Measurements from ENCODE around the gene NPR1. TPM values are rescaled to one million over a fixed set of nuclear protein-coding genes. Genes with fewer than 3 reads are reported as not detected.

NPR1 gene
- total RNA-seq, 1 donor from 2014 or later = 10.4 TPM

DNA sequence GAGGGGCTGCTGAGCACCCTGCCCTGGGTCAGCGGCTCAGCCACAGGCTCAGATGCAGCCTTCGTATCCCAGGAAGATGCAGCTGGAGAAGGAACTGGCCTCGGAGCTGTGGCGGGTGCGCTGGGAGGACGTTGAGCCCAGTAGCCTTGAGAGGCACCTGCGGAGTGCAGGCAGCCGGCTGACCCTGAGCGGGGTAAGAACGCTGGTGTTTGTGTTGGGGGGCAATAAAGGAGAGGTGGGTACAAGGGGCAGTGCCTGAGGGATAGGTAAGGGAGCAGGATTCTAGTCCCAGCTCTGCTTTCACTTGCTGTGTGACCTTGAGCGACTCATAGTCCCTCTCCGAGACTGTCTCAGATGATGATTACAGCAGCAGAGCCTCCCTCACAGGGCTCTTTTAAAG lies 6.4 kb downstream of the NPR1 start:
- Histone ChIP-seq H3K9me3 (replicated peaks) (no peaks in the 10 kb centered on the region), H3K4me1 (peaks cover 9% of the 10 kb centered on the region), H3K4me3 (no peak overlapping the region), H3K27me3 (ENCODE audit: low read depth) (peaks cover under 1% of the 10 kb centered on the region), H3K36me3 (peaks cover 12% of the 10 kb centered on the region), H3K27ac (replicated peaks) (no peak overlapping the region)
- TF ChIP-seq, protein P1, sequence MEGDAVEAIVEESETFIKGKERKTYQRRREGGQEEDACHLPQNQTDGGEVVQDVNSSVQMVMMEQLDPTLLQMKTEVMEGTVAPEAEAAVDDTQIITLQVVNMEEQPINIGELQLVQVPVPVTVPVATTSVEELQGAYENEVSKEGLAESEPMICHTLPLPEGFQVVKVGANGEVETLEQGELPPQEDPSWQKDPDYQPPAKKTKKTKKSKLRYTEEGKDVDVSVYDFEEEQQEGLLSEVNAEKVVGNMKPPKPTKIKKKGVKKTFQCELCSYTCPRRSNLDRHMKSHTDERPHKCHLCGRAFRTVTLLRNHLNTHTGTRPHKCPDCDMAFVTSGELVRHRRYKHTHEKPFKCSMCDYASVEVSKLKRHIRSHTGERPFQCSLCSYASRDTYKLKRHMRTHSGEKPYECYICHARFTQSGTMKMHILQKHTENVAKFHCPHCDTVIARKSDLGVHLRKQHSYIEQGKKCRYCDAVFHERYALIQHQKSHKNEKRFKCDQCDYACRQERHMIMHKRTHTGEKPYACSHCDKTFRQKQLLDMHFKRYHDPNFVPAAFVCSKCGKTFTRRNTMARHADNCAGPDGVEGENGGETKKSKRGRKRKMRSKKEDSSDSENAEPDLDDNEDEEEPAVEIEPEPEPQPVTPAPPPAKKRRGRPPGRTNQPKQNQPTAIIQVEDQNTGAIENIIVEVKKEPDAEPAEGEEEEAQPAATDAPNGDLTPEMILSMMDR (IDR thresholded peaks at IDR 0.05; ENCODE audit: borderline replicate concordance) = no peak
- intact Hi-C loops (cut with micrococcal nuclease) = no loop called here
- DNase-seq = no peak

- Histone ChIP-seq H3K27me3 (ENCODE audit: low read depth) (no peaks in the 10 kb centered on the region), H3K36me3 (peaks cover 12% of the 10 kb centered on the region), H3K4me3 (no peak overlapping the region), H3K4me1 (peaks cover 5% of the 10 kb centered on the region), H3K27ac (replicated peaks) (no peak overlapping the region), H3K9me3 (replicated peaks) (no peaks in the 10 kb centered on the region)
- TF ChIP-seq, protein P1 (IDR thresholded peaks at IDR 0.05; ENCODE audit: borderline replicate concordance) = no peak
- DNase-seq = no peak
- intact Hi-C loops (cut with micrococcal nuclease) = no loop called here
Measured at GRCh38 chr1:153685544-153686340, 7.3 kb downstream of the NPR1 start.

- H3K36me3 ChIP-seq = peaks cover 12% of the 10 kb centered on the region
- H3K4me3 ChIP-seq = no peak overlapping the region
- no peaks in the 10 kb centered on the region for H3K27me3 ChIP-seq (ENCODE audit: low read depth)
- TF ChIP-seq, protein P1 (IDR thresholded peaks at IDR 0.05; ENCODE audit: borderline replicate concordance) = no peak
- peak overlapping the region; percentile 23 for H3K27ac ChIP-seq (replicated peaks)
- no peaks in the 10 kb centered on the region for H3K4me1 ChIP-seq
- DNase-seq = no peak
- intact Hi-C loops (cut with micrococcal nuclease) = no loop called here
- H3K9me3 ChIP-seq (replicated peaks) = no peaks in the 10 kb centered on the region
Measured at GRCh38 chr1:153687346-153688125, 9.0 kb downstream of the NPR1 start.

- Histone ChIP-seq H3K27me3 (ENCODE audit: low read depth) (no peaks in the 10 kb centered on the region), H3K36me3 (peaks cover 12% of the 10 kb centered on the region), H3K27ac (replicated peaks) (peak overlapping the region; percentile 23), H3K9me3 (replicated peaks) (no peaks in the 10 kb centered on the region), H3K4me3 (no peak overlapping the region), H3K4me1 (no peaks in the 10 kb centered on the region)
- intact Hi-C loops (cut with micrococcal nuclease) = no loop called here
- DNase-seq = no peak
- TF ChIP-seq, protein P1 (IDR thresholded peaks at IDR 0.05; ENCODE audit: borderline replicate concordance) = no peak
Measured at GRCh38 chr1:153688276-153688675, 9.8 kb downstream of the NPR1 start.

- intact Hi-C loops (cut with micrococcal nuclease) = no loop called here
- Histone ChIP-seq H3K36me3 (peaks cover 12% of the 10 kb centered on the region), H3K9me3 (replicated peaks) (no peaks in the 10 kb centered on the region), H3K27ac (replicated peaks) (no peak overlapping the region), H3K27me3 (ENCODE audit: low read depth) (no peaks in the 10 kb centered on the region), H3K4me1 (no peaks in the 10 kb centered on the region), H3K4me3 (no peak overlapping the region)
- TF ChIP-seq, protein P1 (IDR thresholded peaks at IDR 0.05; ENCODE audit: borderline replicate concordance) = no peak
- no peak for DNase-seq
Measured at GRCh38 chr1:153688736-153689328, 10.3 kb downstream of the NPR1 start.
